NB4 (cell line): ENCODE data around the gene MEGF10.

Source experiments
- DNase-seq: peaks from one replicate; pipeline ENCODE4 v3.0.0; 2010; ENCODE audit warnings: low read depth
- H3K4me3 ChIP-seq: one replicate; pipeline ENCODE4 v1.5.1; 2011; ENCODE audit warnings: mild to moderate bottlenecking, low read depth, low read length, moderate library complexity
- CTCF ChIP-seq: IDR thresholded peaks from one replicate; pipeline ENCODE4 v1.5.1; 2012; ENCODE audit warnings: low read depth, low read length
- MAX ChIP-seq: IDR thresholded peaks from 2 replicates; pipeline ENCODE4 v1.6.1; 2011; ENCODE audit warnings: low read depth, low read length
- MYC ChIP-seq: IDR thresholded peaks from 2 replicates; pipeline ENCODE4 v1.6.1; 2011; ENCODE audit warnings: low read depth, low read length
- POLR2A ChIP-seq: IDR thresholded peaks from 2 replicates; pipeline ENCODE4 v1.6.1; 2011; ENCODE audit warnings: mild to moderate bottlenecking; ENCODE audit not compliant: insufficient read length; ENCODE audit errors: extremely low read depth

Gene MEGF10

GRCh38 chr5:127358284-127358683, 67.7 kb downstream of the MEGF10 start:
- no peak overlapping the region for H3K4me3 ChIP-seq
- no peak for DNase-seq
- TF ChIP-seq MYC = no peak
- TF ChIP-seq MAX = no peak
- TF ChIP-seq POLR2A = no peak
- no peak for TF ChIP-seq CTCF

GRCh38 chr5:127358740-127359139, 68.1 kb downstream of the MEGF10 start:
- no peak overlapping the region for H3K4me3 ChIP-seq
- DNase-seq = no peak
- no peak for TF ChIP-seq MYC
- no peak for TF ChIP-seq CTCF
- TF ChIP-seq MAX = no peak
- TF ChIP-seq POLR2A = no peak

- no peak for TF ChIP-seq MAX
- TF ChIP-seq POLR2A = no peak
- no peak for TF ChIP-seq MYC
- TF ChIP-seq CTCF = no peak
- DNase-seq = no peak
- H3K4me3 ChIP-seq = no peak overlapping the region
Measured at GRCh38 chr5:127359502-127359901, 68.9 kb downstream of the MEGF10 start.

GRCh38 chr5:127363403-127363802, 72.8 kb downstream of the MEGF10 start:
- no peak for DNase-seq

GRCh38 chr5:127367029-127367428, 76.4 kb downstream of the MEGF10 start:
- DNase-seq = no peak
- H3K4me3 ChIP-seq = no peak overlapping the region
- TF ChIP-seq MAX (no peak), POLR2A (no peak)

More at GRCh38 chr5:127363403-127363802, 72.8 kb downstream of the MEGF10 start:
- no peak overlapping the region for H3K4me3 ChIP-seq
- TF ChIP-seq POLR2A (no peak), CTCF (no peak), MYC (no peak), MAX (no peak)

GRCh38 chr5:127367946-127368465, 77.4 kb downstream of the MEGF10 start:
- no peak for TF ChIP-seq CTCF
- no peak for TF ChIP-seq MYC
- no peak for TF ChIP-seq POLR2A
- TF ChIP-seq MAX = no peak
- no peak for DNase-seq
- no peak overlapping the region for H3K4me3 ChIP-seq
